K562 (cell line): ENCODE measurements around the gene AHSP. TPM values are rescaled to one million over a fixed set of nuclear protein-coding genes. Genes with fewer than 3 reads are reported as not detected.
A peak's percentile ranks its signal among the peaks of the same experiment; 100 is the strongest.

Source experiments
- ATAC-seq: fragments of 200-7000 bp; cut with Tn5 transposase; 3 replicates; pipeline ENCODE4 v1.9.1; 2020; ENCODE audit warnings: moderate library complexity
- BruUV-seq: library from RNA; stranded (reverse); fragments of 400-500 nt; replicated peaks from 2 replicates; lab custom pipeline; 2021; lab: Mats Ljungman, UMichigan
- CTCF ChIA-PET: fragments of 300-600 bp; formaldehyde crosslinking; extraction: SDS; loops from one replicate; lab custom pipeline; 2021; ENCODE audit warnings: low intra/inter-chr PET ratio; lab: Yijun Ruan, JAX
- POLR2A ChIA-PET: fragments of 300-600, 350-650 bp; sonication (Branson Sonifier 250); formaldehyde crosslinking; extraction: SDS; loops from one replicate; lab custom pipeline; 2021; ENCODE audit warnings: antibody characterized with exemption, inconsistent platforms; lab: Yijun Ruan, JAX
- DNase-seq, 4 experiments: peaks; one replicate each; pipeline versions ENCODE4 v3.0.0 to v3.0.0-alpha.2; 2011 to 2018; ENCODE audit warnings: low spot score in 3 of 4, mixed read lengths in 3 of 4; ENCODE audit errors: extremely low read depth in 1 of 4
- FAIRE-seq: peaks from 2 replicates; lab custom pipeline; 2011; peaks lifted over from hg19 to GRCh38; lab: Jason Lieb, UNC
- H2AFZ ChIP-seq: 2 replicates; pipeline ENCODE4 v1.6.0; 2011; ENCODE audit warnings: low read depth, low read length, control low read depth, inconsistent platforms
- H3K27ac ChIP-seq: fragments of 200-600 bp; 3 replicates; pipeline ENCODE4 v1.8.0; 2011; ENCODE audit warnings: low read depth, mild to moderate bottlenecking, control low read depth, inconsistent platforms, low read length, moderate library complexity, mixed read lengths; ENCODE audit errors: extremely low read depth
- H3K27me3 ChIP-seq, 2 experiments: fragments of 300-600 bp in 1 of 2; 2 replicates in 1 of 2; 3 replicates in 1 of 2; pipeline versions ENCODE4 v1.6.0 to v1.8.0; 2011; ENCODE audit warnings: inconsistent platforms in 2 of 2, low read length in 2 of 2, mild to moderate bottlenecking in 1 of 2, mixed read lengths in 1 of 2, moderate library complexity in 1 of 2; ENCODE audit not compliant: control insufficient read depth in 2 of 2, insufficient read depth in 2 of 2
- H3K36me3 ChIP-seq: fragments of 300-600 bp; 3 replicates; pipeline ENCODE4 v1.8.0; 2011; ENCODE audit warnings: mild to moderate bottlenecking, low read length, inconsistent platforms; ENCODE audit not compliant: control insufficient read depth, insufficient read depth
- H3K4me1 ChIP-seq, 2 experiments: fragments of 200-600 bp in 1 of 2; replicated peaks in 1 of 2; 2 replicates in 1 of 2; 3 replicates in 1 of 2; pipeline versions ENCODE4 v1.5.1 to v1.8.0; 2011; ENCODE audit warnings: inconsistent platforms in 2 of 2, low read length in 2 of 2, mild to moderate bottlenecking in 1 of 2, mixed read lengths in 1 of 2, moderate library complexity in 1 of 2; ENCODE audit not compliant: control insufficient read depth in 2 of 2, insufficient read depth in 2 of 2
- H3K4me2 ChIP-seq: 2 replicates; pipeline ENCODE4 v1.6.1; 2011; ENCODE audit warnings: low read length, control low read depth, inconsistent platforms, mixed read lengths; ENCODE audit not compliant: insufficient read depth
- H3K4me3 ChIP-seq: fragments of 200-600 bp; sonication (generic), shearing (Covaris generic); 2 replicates; pipeline ENCODE4 v1.5.1; 2016; ENCODE audit warnings: control low read depth, inconsistent platforms
- H3K79me2 ChIP-seq: fragments of 200-600 bp; 3 replicates; pipeline ENCODE4 v1.8.0; 2011; ENCODE audit warnings: low read length, inconsistent platforms; ENCODE audit not compliant: control insufficient read depth, insufficient read depth
- H3K9ac ChIP-seq, 2 experiments: 2 replicates each; pipeline versions ENCODE4 v1.6.0 to v1.6.1; 2011; ENCODE audit warnings: low read depth in 2 of 2, low read length in 2 of 2, control low read depth in 1 of 2, inconsistent platforms in 1 of 2, mild to moderate bottlenecking in 1 of 2, mixed read lengths in 1 of 2; ENCODE audit not compliant: insufficient read depth in 1 of 2
- H3K9me1 ChIP-seq: one replicate; pipeline ENCODE4 v1.6.0; 2011; ENCODE audit warnings: inconsistent platforms, mild to moderate bottlenecking, low read length, moderate library complexity; ENCODE audit not compliant: control insufficient read depth, insufficient read depth
- H3K9me3 ChIP-seq: replicated peaks from 2 replicates; pipeline ENCODE4 v1.5.1; 2011; ENCODE audit warnings: low read depth, low read length, inconsistent platforms; ENCODE audit not compliant: control insufficient read depth, insufficient read depth
- H4K20me1 ChIP-seq: replicated peaks from 2 replicates; pipeline ENCODE4 v1.6.1; 2011; ENCODE audit warnings: low read length, inconsistent platforms, mixed read lengths; ENCODE audit not compliant: control insufficient read depth, insufficient read depth
- CCNT2 ChIP-seq: IDR thresholded peaks from 2 replicates; pipeline ENCODE4 v1.6.1; 2011; ENCODE audit warnings: borderline replicate concordance, low read depth, mild to moderate bottlenecking, moderate library complexity, mixed read lengths, low read length; ENCODE audit not compliant: insufficient read length; ENCODE audit errors: extremely low read depth
- NCOA2 ChIP-seq, 2 experiments: fragments of 450-650 bp; IDR thresholded peaks; 2 replicates each; pipeline ENCODE4 v1.6.1; 2018; ENCODE audit warnings: mild to moderate bottlenecking in 2 of 2, moderate library complexity in 1 of 2; ENCODE audit not compliant: partially characterized antibody in 2 of 2
- POLR2G ChIP-seq: fragments of 200-400 bp; formaldehyde crosslinking; IDR thresholded peaks from 2 replicates; pipeline ENCODE4 v1.6.1; 2017; ENCODE audit warnings: low read depth, mild to moderate bottlenecking, antibody characterized with exemption, low read length, moderate library complexity
- RBM22 ChIP-seq: fragments of 200-400 bp; formaldehyde crosslinking; IDR thresholded peaks from 2 replicates; pipeline ENCODE4 v1.6.1; 2018; ENCODE audit warnings: low read length, low read depth; ENCODE audit not compliant: poor library complexity, severe bottlenecking
- SNRNP70 ChIP-seq: fragments of 200-400 bp; formaldehyde crosslinking; optimal IDR thresholded peaks from 2 replicates; pipeline ENCODE3; 2017; ENCODE audit warnings: low read depth, low read length
- TEAD1 ChIP-seq, 2 experiments: fragments of 450-650 bp in 1 of 2; sonication (generic) in 1 of 2; formaldehyde crosslinking; IDR thresholded peaks; 2 replicates each; pipeline versions ENCODE4 v1.4.0 to v1.8.0; 2020 to 2022; ENCODE audit warnings: mild to moderate bottlenecking in 2 of 2, missing genetic modification reagents in 1 of 2
- WGBS: fragments of 100-300 bp; shearing (Covaris generic); methylation state at CpG from one replicate; pipeline ENCODE4 v1.1.6; 2016; ENCODE audit warnings: low coverage, mixed read lengths; ENCODE audit not compliant: insufficient coverage; ENCODE audit errors: missing lambda C conversion rate; 5-methylcytosine and 5-hydroxymethylcytosine counted together
- in situ Hi-C: fragments of 300-500 bp; cut with MboI; formaldehyde crosslinking; loops from 4 replicates; pipeline ENCODE4 v1.15.0; 2018; ENCODE audit warnings: inconsistent platforms, mixed read lengths
- intact Hi-C: fragments of 100-400 bp; cut with micrococcal nuclease; formaldehyde crosslinking; loops from 2 replicates; pipeline ENCODE4 v1.14.2; 2022
- polyA plus RNA-seq, 8 experiments: library from polyadenylated mRNA; depleted of rRNA in 4 of 8; stranded (reverse) in 5 of 8; unstranded in 3 of 8; fragments of >200 nt; fragmentation: Nextera tagmentation in 2 of 8; fragmentation: Illumina TruSeq in 1 of 8; extraction: Ambion mirVana in 2 of 8; extraction: Trizol in 1 of 8; gene quantifications; 2 replicates each; pipeline versions ENCODE4 v1.2.1 to v1.2.3, GENCODE V29; 2011 to 2014; ENCODE audit warnings: inconsistent platforms in 1 of 8, missing spikeins in 1 of 8
- total RNA-seq, 7 experiments: library from RNA; depleted of rRNA in 6 of 7; stranded (reverse); fragments of >200 nt in 6 of 7; fragmentation: Illumina TruSeq in 2 of 7; extraction: Trizol in 2 of 7; gene quantifications; 2 replicates each; pipeline versions ENCODE4 v1.2.1 to v1.2.3, GENCODE V29; 2011 to 2021; ENCODE audit warnings: low replicate concordance in 1 of 7
- TF ChIP-seq, protein P1 (sequence below): fragments of 250-450 bp; sonication (Bioruptor Pico); IDR thresholded peaks from 2 replicates; pipeline ENCODE4 v1.4.0; 2020; ENCODE audit warnings: mild to moderate bottlenecking, moderate library complexity
- TF ChIP-seq, protein P2 (sequence below): sonication (generic); formaldehyde crosslinking; IDR thresholded peaks from 2 replicates; pipeline ENCODE4 v1.8.1; 2023; ENCODE audit warnings: mild to moderate bottlenecking, missing genetic modification reagents

The AHSP gene
- total and polyA plus RNA-seq, 9 of the 15 experiments (the other 6 are each of a cell fraction or from before 2014, with no cell fraction given) = 6.6 to 99.1 (median 25.8) TPM

DNA sequence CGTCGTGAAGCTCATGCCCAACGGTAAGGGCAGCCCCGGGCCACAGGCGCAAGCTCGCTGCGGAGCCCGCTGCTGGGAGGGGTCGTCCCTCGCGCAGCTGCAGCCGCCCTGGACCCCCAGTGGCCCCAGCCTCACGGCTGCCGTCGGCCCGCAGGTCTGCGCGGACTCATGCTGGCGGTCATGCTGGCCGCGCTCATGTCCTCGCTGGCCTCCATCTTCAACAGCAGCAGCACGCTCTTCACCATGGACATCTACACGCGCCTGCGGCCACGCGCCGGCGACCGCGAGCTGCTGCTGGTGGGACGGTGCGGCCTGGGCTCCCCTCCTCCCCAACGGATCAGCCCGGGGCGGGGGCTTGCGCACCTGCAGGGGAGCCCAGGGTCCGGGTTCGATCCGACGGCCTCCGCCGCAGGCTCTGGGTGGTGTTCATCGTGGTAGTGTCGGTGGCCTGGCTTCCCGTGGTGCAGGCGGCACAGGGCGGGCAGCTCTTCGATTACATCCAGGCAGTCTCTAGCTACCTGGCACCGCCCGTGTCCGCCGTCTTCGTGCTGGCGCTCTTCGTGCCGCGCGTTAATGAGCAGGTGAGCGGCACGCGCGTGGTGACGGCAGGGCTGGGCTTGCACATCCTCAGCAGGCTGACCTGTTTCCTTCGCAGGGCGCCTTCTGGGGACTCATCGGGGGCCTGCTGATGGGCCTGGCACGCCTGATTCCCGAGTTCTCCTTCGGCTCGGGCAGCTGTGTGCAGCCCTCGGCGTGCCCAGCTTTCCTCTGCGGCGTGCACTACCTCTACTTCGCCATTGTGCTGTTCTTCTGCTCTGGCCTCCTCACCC lies 39.0 kb upstream of the AHSP start:
- intact Hi-C loops (no loop called here), in situ Hi-C loops (no loop called here)
- H3K27ac ChIP-seq = no peak overlapping the region
- no peaks in the 10 kb centered on the region for H3K79me2 ChIP-seq
- H3K27me3 ChIP-seq = no peaks in the 10 kb centered on the region
- no peak overlapping the region for H3K4me2 ChIP-seq
- no peak for DNase-seq
- peaks cover 30% of the 10 kb centered on the region; the same call in 2 of the 3 replicates for H3K36me3 ChIP-seq
- no peak for ATAC-seq
- no peaks in the 10 kb centered on the region for H3K9me1 ChIP-seq
- no peaks in the 10 kb centered on the region for H4K20me1 ChIP-seq
- no peak overlapping the region for H3K4me3 ChIP-seq
- no TSS peak for BruUV-seq
- 96% methylated on average over 37 of the region's 77 CpGs for WGBS
- peaks cover 5 to 14% of the 10 kb centered on the region in 2 experiments; a peak in 3 of 5 replicates for H3K4me1 ChIP-seq
- ChIA-PET CTCF (no interaction called here), POLR2A (interaction anchor here (1.0 to 4.3 kb wide), 4 partner anchors 9 to 19 kb away, joined by 3 to 20 read pairs (median 10); partner anchors contain the start of gene RUSF1)
- no peak overlapping the region for H2AFZ ChIP-seq
- FAIRE-seq = no peak
- no peak overlapping the region for H3K9ac ChIP-seq
- H3K9me3 ChIP-seq = no peaks in the 10 kb centered on the region
- TF ChIP-seq, protein P1, sequence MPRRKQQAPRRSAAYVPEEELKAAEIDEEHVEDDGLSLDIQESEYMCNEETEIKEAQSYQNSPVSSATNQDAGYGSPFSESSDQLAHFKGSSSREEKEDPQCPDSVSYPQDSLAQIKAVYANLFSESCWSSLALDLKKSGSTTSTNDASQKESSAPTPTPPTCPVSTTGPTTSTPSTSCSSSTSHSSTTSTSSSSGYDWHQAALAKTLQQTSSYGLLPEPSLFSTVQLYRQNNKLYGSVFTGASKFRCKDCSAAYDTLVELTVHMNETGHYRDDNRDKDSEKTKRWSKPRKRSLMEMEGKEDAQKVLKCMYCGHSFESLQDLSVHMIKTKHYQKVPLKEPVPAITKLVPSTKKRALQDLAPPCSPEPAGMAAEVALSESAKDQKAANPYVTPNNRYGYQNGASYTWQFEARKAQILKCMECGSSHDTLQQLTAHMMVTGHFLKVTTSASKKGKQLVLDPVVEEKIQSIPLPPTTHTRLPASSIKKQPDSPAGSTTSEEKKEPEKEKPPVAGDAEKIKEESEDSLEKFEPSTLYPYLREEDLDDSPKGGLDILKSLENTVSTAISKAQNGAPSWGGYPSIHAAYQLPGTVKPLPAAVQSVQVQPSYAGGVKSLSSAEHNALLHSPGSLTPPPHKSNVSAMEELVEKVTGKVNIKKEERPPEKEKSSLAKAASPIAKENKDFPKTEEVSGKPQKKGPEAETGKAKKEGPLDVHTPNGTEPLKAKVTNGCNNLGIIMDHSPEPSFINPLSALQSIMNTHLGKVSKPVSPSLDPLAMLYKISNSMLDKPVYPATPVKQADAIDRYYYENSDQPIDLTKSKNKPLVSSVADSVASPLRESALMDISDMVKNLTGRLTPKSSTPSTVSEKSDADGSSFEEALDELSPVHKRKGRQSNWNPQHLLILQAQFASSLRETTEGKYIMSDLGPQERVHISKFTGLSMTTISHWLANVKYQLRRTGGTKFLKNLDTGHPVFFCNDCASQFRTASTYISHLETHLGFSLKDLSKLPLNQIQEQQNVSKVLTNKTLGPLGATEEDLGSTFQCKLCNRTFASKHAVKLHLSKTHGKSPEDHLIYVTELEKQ (CRISPR knock-in tag) = no peak
- TF ChIP-seq TEAD1 (CRISPR knock-in tag; IDR thresholded peaks at IDR 0.05) (no peak), CCNT2 (peak; percentile 20), POLR2G (peak; percentile 10), SNRNP70 (no peak), RBM22 (peak; percentile 60), NCOA2 (IDR thresholded peaks at IDR 0.05; ENCODE audit: partially characterized antibody in 2 of 2) (no peak)
- TF ChIP-seq, protein P2, sequence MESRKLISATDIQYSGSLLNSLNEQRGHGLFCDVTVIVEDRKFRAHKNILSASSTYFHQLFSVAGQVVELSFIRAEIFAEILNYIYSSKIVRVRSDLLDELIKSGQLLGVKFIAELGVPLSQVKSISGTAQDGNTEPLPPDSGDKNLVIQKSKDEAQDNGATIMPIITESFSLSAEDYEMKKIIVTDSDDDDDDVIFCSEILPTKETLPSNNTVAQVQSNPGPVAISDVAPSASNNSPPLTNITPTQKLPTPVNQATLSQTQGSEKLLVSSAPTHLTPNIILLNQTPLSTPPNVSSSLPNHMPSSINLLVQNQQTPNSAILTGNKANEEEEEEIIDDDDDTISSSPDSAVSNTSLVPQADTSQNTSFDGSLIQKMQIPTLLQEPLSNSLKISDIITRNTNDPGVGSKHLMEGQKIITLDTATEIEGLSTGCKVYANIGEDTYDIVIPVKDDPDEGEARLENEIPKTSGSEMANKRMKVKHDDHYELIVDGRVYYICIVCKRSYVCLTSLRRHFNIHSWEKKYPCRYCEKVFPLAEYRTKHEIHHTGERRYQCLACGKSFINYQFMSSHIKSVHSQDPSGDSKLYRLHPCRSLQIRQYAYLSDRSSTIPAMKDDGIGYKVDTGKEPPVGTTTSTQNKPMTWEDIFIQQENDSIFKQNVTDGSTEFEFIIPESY (CRISPR knock-in tag) = peak; percentile 90
